B cell (primary cell): ENCODE results near the gene CDK6. TPM values are rescaled to one million over a fixed set of nuclear protein-coding genes. Genes with fewer than 3 reads are reported as not detected.

Source experiments
- ATAC-seq: fragments of 200-7000 bp; cut with Tn5 transposase; one replicate; pipeline ENCODE4 v1.10.0; 2021; ENCODE audit warnings: low read depth, mild to moderate bottlenecking, moderate number of reproducible peaks, moderate library complexity
- CTCF ChIA-PET: fragments of 350-600 bp; sonication (Branson Sonifier 250); formaldehyde crosslinking; loops from one replicate; lab custom pipeline; 2021; ENCODE audit warnings: antibody characterized with exemption, inconsistent platforms; lab: Charles Lee
- POLR2A ChIA-PET: fragments of 350-600 bp; sonication (Branson Sonifier 250); formaldehyde crosslinking; loops from one replicate; lab custom pipeline; 2021; ENCODE audit warnings: antibody characterized with exemption; lab: Charles Lee
- DNase-seq: peaks from one replicate; pipeline ENCODE4 v3.0.0; 2013
- H2AFZ ChIP-seq: 2 replicates; pipeline ENCODE4 v1.6.1; 2012; ENCODE audit warnings: mild to moderate bottlenecking, low read depth, low read length; ENCODE audit not compliant: insufficient read depth, poor library complexity, severe bottlenecking
- H3K27ac ChIP-seq, 2 donors: 1 replicate in 1 of 2; 2 replicates in 1 of 2; pipeline ENCODE4 v1.5.1; 2012 to 2013; ENCODE audit warnings: low read length in 2 of 2, mild to moderate bottlenecking in 2 of 2, moderate library complexity in 1 of 2
- H3K27me3 ChIP-seq, 4 experiments: fragments of 200-600 bp in 1 of 4; sonication (generic) in 1 of 4; replicated peaks in 1 of 4; 1 replicate in 2 of 4; 2 replicates in 2 of 4; pipeline versions ENCODE4 v1.6.1 to v1.7.0; 2013 to 2016; ENCODE audit warnings: low read length in 3 of 4, mild to moderate bottlenecking in 2 of 4, mixed read lengths in 1 of 4, moderate library complexity in 1 of 4; ENCODE audit not compliant: insufficient read depth in 4 of 4, control insufficient read depth in 3 of 4; ENCODE audit errors: control extremely low read depth in 1 of 4
- H3K36me3 ChIP-seq, 2 experiments: replicated peaks in 1 of 2; 1 replicate in 1 of 2; 2 replicates in 1 of 2; pipeline versions ENCODE4 v1.6.1 to v1.7.1; 2013; ENCODE audit warnings: low read length in 1 of 2; ENCODE audit not compliant: insufficient read depth in 2 of 2, control insufficient read depth in 1 of 2; ENCODE audit errors: control extremely low read depth in 1 of 2, extremely low read depth in 1 of 2
- H3K4me1 ChIP-seq, 2 donors: fragments of 200-600 bp in 1 of 2; sonication (generic) in 1 of 2; 1 replicate in 1 of 2; 2 replicates in 1 of 2; pipeline versions ENCODE4 v1.5.1 to v1.6.1; 2013 to 2017; ENCODE audit warnings: low read length in 2 of 2; ENCODE audit not compliant: control insufficient read depth in 2 of 2, insufficient read depth in 2 of 2
- H3K4me2 ChIP-seq: replicated peaks from 2 replicates; pipeline ENCODE3; 2012; ENCODE audit warnings: mild to moderate bottlenecking, low read depth, low read length; ENCODE audit not compliant: poor library complexity, severe bottlenecking
- H3K4me3 ChIP-seq, 5 experiments: fragments of 200-600 bp in 1 of 5; sonication (generic) in 1 of 5; 1 replicate in 3 of 5; 2 replicates in 2 of 5; pipeline versions ENCODE4 v1.5.1 to v1.7.0; 2011 to 2016; ENCODE audit warnings: low read length in 4 of 5, mild to moderate bottlenecking in 4 of 5, low read depth in 2 of 5, control low read depth in 1 of 5, moderate library complexity in 1 of 5; ENCODE audit not compliant: insufficient read depth in 1 of 5; ENCODE audit errors: control extremely low read depth in 1 of 5, extremely low read depth in 1 of 5
- H3K79me2 ChIP-seq: fragments of 200-600 bp; sonication (generic); one replicate; pipeline ENCODE4 v1.6.0; 2016; ENCODE audit warnings: low read length; ENCODE audit not compliant: control insufficient read depth, insufficient read depth
- H3K9ac ChIP-seq: fragments of 200-600 bp; sonication (generic); 2 replicates; pipeline ENCODE4 v1.6.1; 2017; ENCODE audit warnings: mild to moderate bottlenecking, low read length, moderate library complexity
- H3K9me3 ChIP-seq, 3 donors: one replicate each; pipeline versions ENCODE4 v1.6.1 to v1.7.1; 2013; ENCODE audit warnings: low read length in 2 of 3; ENCODE audit not compliant: control insufficient read depth in 2 of 3, insufficient read depth in 1 of 3; ENCODE audit errors: control extremely low read depth in 1 of 3
- H4K20me1 ChIP-seq: 2 replicates; pipeline ENCODE4 v1.6.0; 2012; ENCODE audit warnings: mild to moderate bottlenecking, low read length; ENCODE audit not compliant: insufficient read depth, control insufficient read depth, poor library complexity, severe bottlenecking
- H3K27ac Mint-ChIP-seq: one replicate; pipeline ENCODE4 v1.8.0; 2021; ENCODE audit warnings: mixed read lengths
- H3K27me3 Mint-ChIP-seq: one replicate; pipeline ENCODE4 v1.8.0; 2021; ENCODE audit warnings: mixed read lengths
- H3K4me1 Mint-ChIP-seq: one replicate; pipeline ENCODE4 v1.8.0; 2021; ENCODE audit warnings: mixed read lengths
- H3K4me3 Mint-ChIP-seq: one replicate; pipeline ENCODE4 v1.8.0; 2021; ENCODE audit warnings: mixed read lengths
- H3K9me3 Mint-ChIP-seq: one replicate; pipeline ENCODE4 v1.8.0; 2022; ENCODE audit warnings: mixed read lengths; ENCODE audit not compliant: insufficient read depth
- EZH2 ChIP-seq: IDR thresholded peaks from 2 replicates; pipeline ENCODE4 v1.6.1; 2012; ENCODE audit warnings: borderline replicate concordance, low read depth, mild to moderate bottlenecking, moderate library complexity, low read length; ENCODE audit not compliant: insufficient read depth, poor library complexity, severe bottlenecking
- WGBS: methylation state at CpG from one replicate; pipeline ENCODE4 v1.1.5; 2013; ENCODE audit warnings: missing lambda C conversion rate; ENCODE audit not compliant: insufficient coverage; 5-methylcytosine and 5-hydroxymethylcytosine counted together
- intact Hi-C: fragments of 100-400 bp; cut with micrococcal nuclease; formaldehyde crosslinking; loops from one replicate; pipeline ENCODE4 v1.10.0; 2022
- polyA plus RNA-seq: library from polyadenylated mRNA; depleted of rRNA; stranded (reverse); fragments of >200 nt; gene quantifications from 2 replicates; pipeline ENCODE4 v1.2.3, GENCODE V29; 2012
- total RNA-seq, 2 donors: library from RNA; stranded (reverse); fragments of 120-200 nt in 1 of 2; gene quantifications; 1 replicate in 1 of 2; 2 replicates in 1 of 2; pipeline versions ENCODE4 v1.2.3 to v1.2.4, GENCODE V29; 2013 to 2022
- TF ChIP-seq, protein P1 (sequence below): fragments of 200-600 bp; IDR thresholded peaks from one replicate; pipeline ENCODE4 v1.8.0; 2022; ENCODE audit warnings: antibody characterized with exemption, mild to moderate bottlenecking

CDK6 gene
- total and polyA plus RNA-seq, 2 donors (not counting 1 experiment from before 2014, with no cell fraction given) = 3.0 to 14.6 TPM

DNA sequence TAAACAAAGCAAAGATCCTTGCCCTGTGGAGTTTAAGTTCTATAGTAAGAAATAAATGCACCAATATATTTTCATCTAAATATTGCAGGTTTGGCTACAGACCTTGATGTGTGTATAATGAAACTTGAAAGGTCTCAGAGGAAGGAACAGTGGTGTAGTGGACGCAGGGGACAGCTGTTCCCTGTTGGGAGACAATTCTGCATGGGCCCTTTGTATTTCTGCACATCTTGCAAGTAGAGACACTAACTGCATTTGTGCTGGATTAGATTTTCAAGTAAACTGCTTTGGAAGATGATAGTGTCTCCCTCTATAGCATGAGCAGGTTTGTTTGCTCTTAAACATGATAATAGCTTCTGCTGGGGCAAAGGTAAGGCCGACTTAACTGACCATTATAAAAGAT lies 188.7 kb downstream of the CDK6 start:
- H2AFZ ChIP-seq = no peak overlapping the region
- no peaks in the 10 kb centered on the region for H4K20me1 ChIP-seq
- H3K4me1 Mint-ChIP-seq = peaks cover 25% of the 10 kb centered on the region
- no peak for TF ChIP-seq EZH2
- TF ChIP-seq, protein P1, sequence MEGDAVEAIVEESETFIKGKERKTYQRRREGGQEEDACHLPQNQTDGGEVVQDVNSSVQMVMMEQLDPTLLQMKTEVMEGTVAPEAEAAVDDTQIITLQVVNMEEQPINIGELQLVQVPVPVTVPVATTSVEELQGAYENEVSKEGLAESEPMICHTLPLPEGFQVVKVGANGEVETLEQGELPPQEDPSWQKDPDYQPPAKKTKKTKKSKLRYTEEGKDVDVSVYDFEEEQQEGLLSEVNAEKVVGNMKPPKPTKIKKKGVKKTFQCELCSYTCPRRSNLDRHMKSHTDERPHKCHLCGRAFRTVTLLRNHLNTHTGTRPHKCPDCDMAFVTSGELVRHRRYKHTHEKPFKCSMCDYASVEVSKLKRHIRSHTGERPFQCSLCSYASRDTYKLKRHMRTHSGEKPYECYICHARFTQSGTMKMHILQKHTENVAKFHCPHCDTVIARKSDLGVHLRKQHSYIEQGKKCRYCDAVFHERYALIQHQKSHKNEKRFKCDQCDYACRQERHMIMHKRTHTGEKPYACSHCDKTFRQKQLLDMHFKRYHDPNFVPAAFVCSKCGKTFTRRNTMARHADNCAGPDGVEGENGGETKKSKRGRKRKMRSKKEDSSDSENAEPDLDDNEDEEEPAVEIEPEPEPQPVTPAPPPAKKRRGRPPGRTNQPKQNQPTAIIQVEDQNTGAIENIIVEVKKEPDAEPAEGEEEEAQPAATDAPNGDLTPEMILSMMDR = no peak
- H3K4me1 ChIP-seq = peaks cover 9 to 12% of the 10 kb centered on the region in 2 donors
- no peaks in the 10 kb centered on the region for H3K27me3 ChIP-seq
- H3K4me2 ChIP-seq = no peak overlapping the region
- ChIA-PET POLR2A (no interaction called here), CTCF (no interaction called here)
- no peaks in the 10 kb centered on the region for H3K36me3 ChIP-seq
- no peak for ATAC-seq
- no peaks in the 10 kb centered on the region for H3K79me2 ChIP-seq
- no peak for DNase-seq
- no peaks in the 10 kb centered on the region for H3K9me3 Mint-ChIP-seq
- no peak overlapping the region for H3K27ac Mint-ChIP-seq
- no peak overlapping the region for H3K4me3 Mint-ChIP-seq
- H3K4me3 ChIP-seq = no peak overlapping the region
- H3K9me3 ChIP-seq = no peaks in the 10 kb centered on the region
- no peak overlapping the region for H3K27ac ChIP-seq
- intact Hi-C loops = no loop called here
- no peak overlapping the region for H3K9ac ChIP-seq
- H3K27me3 Mint-ChIP-seq = no peaks in the 10 kb centered on the region
- WGBS = 71% methylated on average over 2 of the region's 2 CpGs

DNA sequence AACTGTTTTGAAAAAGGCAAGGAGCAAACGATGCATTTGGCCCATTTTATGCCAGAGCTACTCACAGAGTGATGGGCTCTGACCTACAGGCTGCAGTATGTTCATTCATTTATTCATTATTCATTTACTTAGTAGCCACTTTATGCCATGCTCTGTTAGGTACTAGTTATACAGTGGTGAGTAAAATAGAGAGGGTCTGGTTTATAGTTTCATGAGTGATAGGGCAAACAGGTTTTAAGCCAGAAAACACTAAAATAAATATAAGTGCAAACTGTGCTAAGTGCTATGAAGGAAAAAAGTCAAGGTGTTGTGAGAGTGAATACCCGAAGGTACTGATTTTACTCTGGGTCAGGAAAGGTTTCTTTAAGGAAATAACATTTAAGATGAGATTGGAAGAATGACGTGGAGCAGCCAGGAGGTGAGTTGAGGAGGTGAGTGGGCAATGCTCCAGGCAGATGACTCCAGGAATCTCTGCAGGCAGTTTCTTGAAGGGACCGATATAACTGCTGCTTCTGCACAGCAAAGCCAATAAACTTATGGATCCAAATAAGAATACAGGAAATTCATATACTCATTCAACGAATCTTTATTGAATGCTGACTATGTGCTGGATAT lies 189.3 kb downstream of the CDK6 start:
- Histone ChIP-seq H3K9ac (no peak overlapping the region), H3K27ac (no peak overlapping the region), H3K4me2 (no peak overlapping the region), H3K27me3 (no peaks in the 10 kb centered on the region), H3K36me3 (no peaks in the 10 kb centered on the region), H3K4me1 (peaks cover 15 to 17% of the 10 kb centered on the region in 2 donors), H3K79me2 (no peaks in the 10 kb centered on the region), H3K9me3 (no peaks in the 10 kb centered on the region), H4K20me1 (no peaks in the 10 kb centered on the region), H2AFZ (no peak overlapping the region), H3K4me3 (no peak overlapping the region)
- 62% methylated on average over 1 of the region's 5 CpGs for WGBS
- Mint-ChIP-seq H3K27ac (no peak overlapping the region), H3K4me1 (peaks cover 28% of the 10 kb centered on the region), H3K9me3 (no peaks in the 10 kb centered on the region), H3K4me3 (no peak overlapping the region), H3K27me3 (no peaks in the 10 kb centered on the region)
- intact Hi-C loops = no loop called here
- ATAC-seq (no peak), DNase-seq (no peak)
- ChIA-PET POLR2A (interaction anchor here (0.6 kb wide), 1 partner anchor 1832 kb away, joined by 6 read pairs; no protein-coding TSS in a partner anchor), CTCF (no interaction called here)
- TF ChIP-seq, protein P1 = no peak
- no peak for TF ChIP-seq EZH2
